Stimulated activated CD4-positive, alpha-beta T cell treated with anti-CD3 and anti-CD28 coated beads, Interleukin-15, amount 100 ng/mL, for 24 hours (primary cell): ENCODE data around the gene REXO2.

Experiments
- DNase-seq: peaks from one replicate; pipeline ENCODE4 v3.0.0-alpha.2; 2020

REXO2 gene

DNA sequence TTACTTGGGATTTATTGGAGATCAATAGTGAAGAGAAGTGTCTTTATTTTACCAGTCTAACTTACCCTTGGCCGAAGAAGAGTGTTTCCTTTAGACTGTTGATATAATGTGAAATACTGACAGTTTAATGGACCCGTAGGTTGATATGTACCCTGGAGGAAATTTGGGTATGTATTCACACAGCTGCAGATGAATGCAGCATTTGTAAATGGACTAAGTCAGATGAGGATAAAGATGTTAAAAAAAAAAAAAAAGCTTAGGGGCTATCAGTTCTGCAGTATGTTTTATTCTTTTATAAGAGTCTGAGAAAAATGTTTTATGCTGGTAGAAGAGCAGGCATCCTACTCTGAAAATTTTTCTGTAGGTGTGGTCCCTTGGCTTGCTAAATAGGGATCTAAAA is 2.7 kb downstream of the REXO2 start:
- no peak for DNase-seq

- DNase-seq, result no peak
Observed at GRCh38 chr11:114442536-114442935, 3.3 kb downstream of the REXO2 start.

GRCh38 chr11:114447444-114447843 is 8.2 kb downstream of the REXO2 start:
- DNase-seq, result no peak

DNA sequence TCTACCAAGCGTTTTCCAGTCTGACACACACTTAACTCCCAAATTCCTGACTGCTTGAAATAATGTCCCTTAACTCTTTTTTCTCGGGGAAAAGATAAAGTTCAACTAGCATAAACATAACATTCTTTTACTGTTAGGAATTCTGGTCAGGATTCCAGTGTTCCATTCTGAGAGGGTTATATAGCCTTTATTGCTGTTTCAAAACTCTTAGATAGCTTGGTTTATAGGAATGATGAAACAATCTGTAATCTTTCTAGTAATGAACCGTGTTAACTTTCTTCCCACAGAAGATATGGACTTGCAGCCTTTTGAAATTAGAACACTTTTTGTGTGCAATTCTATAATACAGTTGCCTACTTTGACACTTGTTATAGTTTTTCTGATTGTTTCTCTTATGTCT is 8.6 kb downstream of the REXO2 start:
- DNase-seq, result no peak

GRCh38 chr11:114448749-114449482 is 9.6 kb downstream of the REXO2 start:
- DNase-seq, result no peak

DNA sequence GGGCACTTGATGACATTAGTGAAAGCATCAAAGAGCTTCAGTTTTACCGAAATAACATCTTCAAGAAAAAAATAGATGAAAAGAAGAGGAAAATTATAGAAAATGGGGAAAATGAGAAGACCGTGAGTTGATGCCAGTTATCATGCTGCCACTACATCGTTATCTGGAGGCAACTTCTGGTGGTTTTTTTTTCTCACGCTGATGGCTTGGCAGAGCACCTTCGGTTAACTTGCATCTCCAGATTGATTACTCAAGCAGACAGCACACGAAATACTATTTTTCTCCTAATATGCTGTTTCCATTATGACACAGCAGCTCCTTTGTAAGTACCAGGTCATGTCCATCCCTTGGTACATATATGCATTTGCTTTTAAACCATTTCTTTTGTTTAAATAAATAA is 10.6 kb downstream of the REXO2 start:
- DNase-seq, result no peak

GRCh38 chr11:114452399-114452798 is 13.1 kb downstream of the REXO2 start:
- DNase-seq, result no peak

DNA sequence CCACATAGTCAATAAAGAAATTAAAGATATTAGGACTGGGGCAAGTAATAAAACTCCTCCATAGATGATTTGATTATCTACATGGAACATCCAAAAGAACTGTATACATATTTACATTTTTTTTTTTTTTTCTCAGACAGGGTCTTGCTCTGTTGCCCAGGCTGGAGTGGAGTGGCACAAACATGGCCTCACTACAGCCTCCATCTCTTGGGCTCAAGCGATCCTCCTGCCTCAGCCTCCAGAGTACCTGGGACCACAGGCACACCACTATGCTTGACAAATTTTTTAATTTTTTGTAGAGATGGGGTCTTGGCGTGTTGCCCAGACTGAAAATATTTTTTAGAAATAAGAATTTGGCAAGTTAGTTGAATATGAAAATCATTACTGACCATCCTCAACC is 24.7 kb downstream of the REXO2 start:
- DNase-seq, result no peak

DNA sequence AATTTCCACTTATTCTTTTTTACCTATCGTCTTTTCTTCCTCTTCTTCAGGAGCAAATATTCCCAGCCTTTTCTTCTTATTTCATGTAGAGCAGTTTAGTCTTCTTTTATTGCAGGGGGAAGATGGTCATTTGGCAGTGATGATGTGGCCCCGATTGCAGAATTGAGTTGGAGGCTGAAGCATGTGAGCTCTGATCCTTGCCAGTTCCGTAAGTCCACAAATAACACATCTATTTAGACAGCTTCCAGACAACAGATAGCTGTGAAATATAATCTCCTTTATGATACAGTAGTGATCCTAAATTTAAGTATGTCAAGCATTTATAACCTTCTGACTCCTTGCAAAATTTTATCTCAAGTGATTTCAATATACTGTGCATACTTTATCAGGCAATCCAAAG is 27.5 kb downstream of the REXO2 start:
- no peak for DNase-seq

DNA sequence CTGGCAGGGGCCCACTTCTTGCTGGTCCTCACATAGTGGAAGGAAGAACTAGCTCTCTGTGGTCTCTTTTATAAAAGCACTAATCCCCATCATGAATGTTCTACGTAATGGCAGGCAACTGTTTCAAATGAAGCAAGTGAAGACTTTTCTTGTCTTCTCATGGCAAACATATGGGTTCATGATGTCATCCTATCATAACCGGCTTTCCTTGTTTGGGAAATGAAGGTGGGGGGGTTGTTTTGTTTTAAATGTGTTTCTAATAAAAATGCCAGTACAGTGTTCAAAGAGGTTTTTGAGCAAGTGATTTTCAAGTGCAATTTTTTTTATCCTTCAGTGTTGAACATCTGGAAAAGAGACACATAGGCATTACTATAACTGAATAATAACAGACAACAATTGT is 33.4 kb downstream of the REXO2 start:
- no peak for DNase-seq

DNA sequence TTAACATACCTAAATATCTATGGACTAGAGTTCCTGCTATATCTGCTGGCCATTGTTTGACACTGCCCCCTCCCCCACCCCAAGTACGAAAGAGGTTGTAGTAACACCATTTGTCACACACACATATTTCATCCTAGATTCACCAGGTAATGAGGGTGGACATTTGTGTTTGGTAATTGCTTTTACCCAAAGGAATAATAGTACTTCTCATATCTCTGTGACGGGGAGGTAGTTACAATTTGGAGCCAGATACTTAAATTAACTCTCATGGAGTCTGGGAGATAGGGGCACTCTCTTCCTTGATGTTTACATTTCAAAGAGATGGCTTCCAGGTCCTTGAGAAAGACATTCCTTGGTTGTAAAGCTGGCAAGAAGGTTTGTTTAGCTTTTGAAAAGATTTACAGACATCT is 38.7 kb downstream of the REXO2 start:
- no peak for DNase-seq

GRCh38 chr11:114478768-114479167 is 39.5 kb downstream of the REXO2 start:
- DNase-seq, result no peak

GRCh38 chr11:114479331-114479730 is 40.1 kb downstream of the REXO2 start:
- no peak for DNase-seq

GRCh38 chr11:114482114-114482513 is 42.8 kb downstream of the REXO2 start:
- DNase-seq, result no peak

GRCh38 chr11:114483929-114484328 is 44.7 kb downstream of the REXO2 start:
- DNase-seq, result no peak

GRCh38 chr11:114496915-114497314 is 57.6 kb downstream of the REXO2 start:
- DNase-seq, result no peak

- DNase-seq, result no peak
Observed at GRCh38 chr11:114499756-114500155, 60.5 kb downstream of the REXO2 start.
